Measurements from ENCODE around the gene POLR1A.

DNA sequence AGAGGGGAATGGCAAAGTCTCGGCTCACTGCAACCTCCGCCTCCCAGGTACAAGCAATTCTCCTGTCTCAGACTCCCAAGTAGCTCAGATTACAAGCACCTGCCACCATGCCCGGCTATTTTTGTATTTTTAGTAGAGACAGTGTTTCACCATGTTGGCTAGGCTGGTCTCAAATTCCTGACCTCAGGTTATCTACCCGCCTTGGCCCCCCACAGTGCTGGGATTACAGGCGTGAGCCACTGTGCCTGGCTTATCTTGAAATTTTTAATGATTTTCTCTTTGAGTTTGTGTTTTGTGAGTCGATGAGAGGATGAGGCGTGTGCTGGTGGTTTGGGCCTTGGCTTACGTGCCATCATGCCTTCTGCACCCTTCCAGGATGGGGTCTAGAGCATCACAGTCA is 115.6 kb downstream of the POLR1A start:
- TF ChIP-seq, protein P1, sequence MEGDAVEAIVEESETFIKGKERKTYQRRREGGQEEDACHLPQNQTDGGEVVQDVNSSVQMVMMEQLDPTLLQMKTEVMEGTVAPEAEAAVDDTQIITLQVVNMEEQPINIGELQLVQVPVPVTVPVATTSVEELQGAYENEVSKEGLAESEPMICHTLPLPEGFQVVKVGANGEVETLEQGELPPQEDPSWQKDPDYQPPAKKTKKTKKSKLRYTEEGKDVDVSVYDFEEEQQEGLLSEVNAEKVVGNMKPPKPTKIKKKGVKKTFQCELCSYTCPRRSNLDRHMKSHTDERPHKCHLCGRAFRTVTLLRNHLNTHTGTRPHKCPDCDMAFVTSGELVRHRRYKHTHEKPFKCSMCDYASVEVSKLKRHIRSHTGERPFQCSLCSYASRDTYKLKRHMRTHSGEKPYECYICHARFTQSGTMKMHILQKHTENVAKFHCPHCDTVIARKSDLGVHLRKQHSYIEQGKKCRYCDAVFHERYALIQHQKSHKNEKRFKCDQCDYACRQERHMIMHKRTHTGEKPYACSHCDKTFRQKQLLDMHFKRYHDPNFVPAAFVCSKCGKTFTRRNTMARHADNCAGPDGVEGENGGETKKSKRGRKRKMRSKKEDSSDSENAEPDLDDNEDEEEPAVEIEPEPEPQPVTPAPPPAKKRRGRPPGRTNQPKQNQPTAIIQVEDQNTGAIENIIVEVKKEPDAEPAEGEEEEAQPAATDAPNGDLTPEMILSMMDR (IDR thresholded peaks at IDR 0.05): no peak
- TF ChIP-seq POLR2AphosphoS5 (IDR thresholded peaks at IDR 0.05; ENCODE audit: insufficient read depth in 1 of 2, low read depth in 1 of 2): no peak
